NCI-H2107 treated with DMSO at 0.1 percent for 48 hours (cell line): ENCODE data around the gene DUSP12.
"Not testable (repeated sequence)": the region's sequence is repeated elsewhere in the genome, so short reads cannot be mapped to it uniquely, and the experiment has no call there.

Experiments used
- DNase-seq: peaks from one replicate; lab custom pipeline; 2025; ENCODE audit not compliant: unreplicated experiment; lab: John Stamatoyannopoulos, UW

The DUSP12 gene

DNA sequence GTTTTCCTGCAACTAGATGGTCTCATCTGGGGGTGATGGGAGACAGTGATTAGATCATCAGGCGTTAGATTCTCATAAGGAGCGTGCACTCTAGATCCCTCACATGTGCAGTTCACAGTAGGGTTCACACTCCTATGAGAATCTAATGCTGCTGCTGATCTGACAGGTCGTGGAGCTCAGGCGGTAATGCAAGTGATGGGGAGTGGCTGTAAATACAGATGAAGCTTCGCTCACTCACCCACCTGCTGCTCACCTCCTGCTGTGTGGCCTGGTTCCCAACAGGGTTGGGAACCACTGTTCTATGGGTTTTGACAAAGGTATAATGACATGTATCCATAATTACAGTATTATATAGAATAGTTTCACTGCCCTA is 20.1 kb downstream of the DUSP12 start:
- DNase-seq = not testable (repeated sequence)

DNA sequence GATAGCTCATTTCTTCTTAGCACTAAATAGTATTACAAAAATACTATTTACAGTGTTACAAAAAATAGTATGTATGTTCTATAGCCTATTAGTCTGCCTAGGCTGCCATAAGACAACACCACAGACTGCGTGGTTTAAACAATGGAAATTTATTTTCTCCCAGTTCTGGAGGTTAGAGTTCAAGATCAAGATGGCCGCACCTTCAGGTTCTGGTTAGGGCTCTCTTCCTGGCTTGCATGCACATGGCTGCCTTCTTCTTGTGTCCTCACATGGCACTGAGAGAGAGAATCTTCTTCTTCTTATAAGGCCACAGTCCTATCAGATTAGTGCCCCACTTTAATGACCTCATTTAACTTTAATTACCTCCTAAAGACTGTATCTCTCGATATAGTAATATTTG is 20.7 kb downstream of the DUSP12 start:
- no peak for DNase-seq

GRCh38 chr1:161771161-161771560 is 21.6 kb downstream of the DUSP12 start:
- no peak for DNase-seq

- no peak for DNase-seq
Observed at GRCh38 chr1:161771973-161772372, 22.4 kb downstream of the DUSP12 start.

GRCh38 chr1:161772397-161772796 is 22.8 kb downstream of the DUSP12 start:
- no peak for DNase-seq

GRCh38 chr1:161773791-161774190 is 24.2 kb downstream of the DUSP12 start:
- DNase-seq = no peak

DNA sequence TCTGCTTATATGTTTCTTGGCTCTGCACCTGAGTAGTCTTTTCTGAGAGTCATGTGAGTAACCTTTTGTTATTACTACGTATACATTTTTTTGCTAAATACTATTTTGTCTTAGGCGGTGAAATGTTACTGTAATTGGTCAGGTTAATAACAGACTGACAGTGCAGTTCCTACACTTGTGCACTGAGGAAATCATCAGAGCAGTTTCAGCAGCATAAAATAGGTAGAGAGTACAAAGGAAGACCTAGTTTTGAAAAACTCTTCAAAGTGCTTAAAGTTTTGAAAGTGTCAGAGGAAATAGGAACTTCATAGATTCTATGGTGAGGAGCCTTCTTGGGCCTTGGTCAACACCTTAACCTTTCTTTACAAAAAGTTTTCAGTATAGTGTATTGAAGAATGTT is 27.7 kb downstream of the DUSP12 start:
- DNase-seq = no peak

DNA sequence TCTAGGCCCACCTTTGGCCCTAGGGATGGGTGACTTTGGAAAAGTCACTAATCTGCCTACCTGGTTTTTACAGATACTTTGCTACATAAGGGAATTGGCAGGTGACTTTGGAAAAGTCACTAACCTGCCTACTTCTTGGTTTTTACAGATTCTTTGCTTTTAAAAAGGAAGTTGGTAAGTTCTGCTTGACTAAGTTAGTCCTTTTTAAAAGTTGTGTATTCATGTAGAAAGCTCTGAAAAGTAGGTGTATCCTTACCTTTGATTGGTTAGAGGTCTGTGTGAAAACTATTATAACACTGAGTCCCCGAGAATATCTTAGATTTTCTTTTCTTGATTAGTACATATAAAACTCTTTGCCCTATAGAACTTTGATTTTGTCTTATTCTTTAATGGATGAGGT is 28.9 kb downstream of the DUSP12 start:
- DNase-seq = no peak

DNA sequence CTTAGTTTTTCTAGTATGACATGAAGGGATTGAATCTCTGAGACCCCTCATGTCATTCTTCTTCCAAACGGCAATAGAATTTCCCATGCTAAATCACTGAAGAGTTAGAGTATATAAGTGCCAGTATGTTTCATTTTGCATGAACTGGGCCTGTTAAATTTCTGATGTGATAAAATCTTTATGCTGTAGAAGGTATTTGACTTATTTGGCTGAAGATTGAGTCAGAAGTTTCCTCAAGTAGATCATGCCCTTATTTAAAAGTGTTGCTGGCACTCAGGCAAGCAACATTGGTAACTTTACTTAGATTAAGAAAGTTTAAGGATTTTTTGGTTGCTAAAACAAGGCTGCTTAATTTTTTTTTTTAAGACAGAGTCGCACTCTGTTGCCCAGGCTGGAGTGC is 29.8 kb downstream of the DUSP12 start:
- DNase-seq = no peak

DNA sequence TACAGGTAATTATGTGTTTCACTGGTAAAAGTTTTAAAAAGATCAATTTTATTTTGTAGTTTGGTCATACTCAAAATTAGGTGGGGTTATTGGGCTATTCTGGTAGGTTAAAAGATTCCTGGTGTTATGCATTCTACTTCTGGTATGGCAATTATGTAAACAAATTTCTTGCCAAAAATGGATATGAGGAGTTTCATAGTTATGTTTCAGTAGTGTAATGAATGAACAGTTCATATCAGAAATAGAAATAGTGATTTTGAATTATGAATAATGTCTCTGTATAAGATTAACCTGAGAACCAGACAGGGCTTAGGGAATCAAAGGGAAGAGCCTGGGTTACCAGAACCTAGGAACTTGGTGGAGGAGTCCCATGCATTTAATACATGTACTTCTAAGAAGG is 32.4 kb downstream of the DUSP12 start:
- no peak for DNase-seq

- no peak for DNase-seq
Observed at GRCh38 chr1:161782886-161783285, 33.3 kb downstream of the DUSP12 start.

- no peak for DNase-seq
Observed at GRCh38 chr1:161784968-161785367, 35.4 kb downstream of the DUSP12 start.

- DNase-seq = no peak
Observed at GRCh38 chr1:161787355-161787754, 37.8 kb downstream of the DUSP12 start.

- no peak for DNase-seq
Observed at GRCh38 chr1:161790587-161791317, 41.2 kb downstream of the DUSP12 start.

DNA sequence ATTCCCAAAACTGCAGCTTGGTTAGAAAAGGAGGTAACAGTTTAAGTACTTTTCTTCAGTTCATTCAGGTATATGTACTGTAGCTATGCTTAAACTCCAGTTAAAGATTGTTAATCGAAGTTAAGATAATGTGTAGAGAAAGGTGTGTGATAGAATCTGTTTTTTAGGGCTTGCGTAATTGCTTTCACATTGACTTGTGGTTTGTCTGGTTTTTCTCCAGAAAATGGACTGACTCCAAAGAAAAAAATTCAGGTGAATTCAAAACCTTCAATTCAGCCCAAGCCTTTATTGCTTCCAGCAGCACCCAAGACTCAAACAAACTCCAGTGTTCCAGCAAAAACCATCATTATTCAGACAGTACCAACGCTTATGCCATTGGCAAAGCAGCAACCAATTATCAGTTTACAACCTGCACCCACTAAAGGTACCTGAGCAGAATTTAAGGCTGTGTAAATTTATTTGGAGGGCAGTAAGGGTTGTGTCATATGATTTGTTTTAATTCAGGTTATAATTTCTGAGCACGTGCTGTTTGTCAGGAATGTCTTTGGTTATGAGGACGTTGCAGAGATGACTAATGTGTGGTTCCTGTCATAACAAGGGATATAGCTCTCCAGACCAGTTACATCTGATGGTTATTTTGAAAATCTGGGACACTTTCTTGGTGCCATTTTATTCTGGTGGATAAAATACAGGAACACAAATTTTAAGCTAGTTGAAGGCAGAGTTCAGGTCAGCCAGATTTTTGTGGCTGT is 42.5 kb downstream of the DUSP12 start:
- no peak for DNase-seq

GRCh38 chr1:161792740-161793139 is 43.2 kb downstream of the DUSP12 start:
- peak; percentile 56 for DNase-seq

GRCh38 chr1:161799792-161800191 is 50.2 kb downstream of the DUSP12 start:
- no peak for DNase-seq

DNA sequence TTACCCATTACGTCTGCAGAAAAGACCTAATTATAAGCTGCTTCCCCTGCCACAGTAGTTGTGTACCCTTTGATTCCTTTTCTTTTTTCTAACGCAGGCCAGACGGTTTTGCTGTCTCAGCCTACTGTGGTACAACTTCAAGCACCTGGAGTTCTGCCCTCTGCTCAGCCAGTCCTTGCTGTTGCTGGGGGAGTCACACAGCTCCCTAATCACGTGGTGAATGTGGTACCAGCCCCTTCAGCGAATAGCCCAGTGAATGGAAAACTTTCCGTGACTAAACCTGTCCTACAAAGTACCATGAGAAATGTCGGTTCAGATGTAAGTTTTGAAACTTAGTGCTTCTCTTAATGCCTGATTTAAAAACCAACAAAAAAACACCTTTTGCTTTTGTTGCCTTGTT is 52.4 kb downstream of the DUSP12 start:
- no peak for DNase-seq

GRCh38 chr1:161803181-161803580 is 53.6 kb downstream of the DUSP12 start:
- DNase-seq = no peak

DNA sequence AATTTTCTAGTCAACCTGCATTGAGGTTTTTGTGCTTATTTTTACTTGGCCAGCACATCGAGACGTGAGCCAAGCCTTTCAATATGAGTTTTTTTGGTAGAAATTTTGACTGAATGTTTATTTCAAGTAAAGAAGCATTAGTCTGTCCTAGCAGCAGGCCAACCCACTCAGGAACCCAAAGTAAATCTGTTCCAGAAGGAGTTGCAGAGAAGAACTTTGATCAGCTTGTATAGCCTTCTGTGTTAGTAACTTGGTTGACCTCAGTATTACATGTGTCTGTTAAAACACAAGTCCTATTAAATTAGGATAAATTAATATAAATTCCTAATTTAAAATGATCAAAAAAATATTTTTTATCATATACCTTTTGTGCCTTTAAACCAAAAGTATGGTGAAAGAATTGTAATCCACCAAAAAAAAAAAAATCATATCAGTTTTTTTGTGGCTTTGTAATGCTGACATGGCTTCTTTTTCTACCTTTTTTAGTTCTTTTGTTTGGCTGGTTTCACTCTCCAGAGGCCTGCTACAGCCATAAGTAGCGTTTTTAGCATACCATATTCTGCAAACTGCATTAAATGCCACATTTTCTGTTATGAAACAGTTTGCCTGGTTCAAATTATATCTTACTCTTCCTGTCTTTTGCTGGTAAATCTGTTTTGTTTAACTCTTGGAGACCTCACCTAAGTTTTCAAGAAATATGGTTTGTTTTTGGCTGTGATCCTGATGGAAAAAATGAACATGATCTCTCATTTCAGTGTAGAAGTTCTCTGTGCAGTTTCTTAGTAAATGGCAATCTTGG is 56.0 kb downstream of the DUSP12 start:
- DNase-seq = no peak
